GM19240 (cell line): Measurements from ENCODE around the gene CBL.
"Not testable (repeated sequence)": the region's sequence is repeated elsewhere in the genome, so short reads cannot be mapped to it uniquely, and the experiment has no call there.

Experiments
- DNase-seq: peaks from one replicate; pipeline ENCODE4 v3.0.0; 2011; ENCODE audit warnings: low spot score; ENCODE audit not compliant: insufficient read length

Gene CBL

DNA sequence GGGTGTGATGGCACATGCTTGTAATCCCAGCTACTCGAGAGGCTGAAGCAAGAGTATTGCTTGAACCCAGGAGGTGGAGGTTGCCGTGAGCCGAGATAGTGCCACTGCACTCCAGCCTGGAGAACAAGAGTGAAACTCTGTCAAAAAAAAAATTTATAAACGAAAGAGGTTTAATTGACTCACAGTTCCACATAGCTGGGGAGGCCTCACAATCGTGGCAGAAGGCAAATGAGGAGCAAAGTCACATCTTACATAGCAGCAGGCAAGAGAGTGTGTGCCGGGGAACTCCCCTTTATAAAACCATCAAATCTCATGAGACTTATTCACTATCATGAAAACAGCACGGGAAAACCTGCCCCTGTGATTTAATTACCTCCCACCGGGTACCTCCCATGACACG lies 21.7 kb upstream of the CBL start:
- DNase-seq = not testable (repeated sequence)

GRCh38 chr11:119185981-119186634 lies 20.0 kb upstream of the CBL start:
- no peak for DNase-seq

DNA sequence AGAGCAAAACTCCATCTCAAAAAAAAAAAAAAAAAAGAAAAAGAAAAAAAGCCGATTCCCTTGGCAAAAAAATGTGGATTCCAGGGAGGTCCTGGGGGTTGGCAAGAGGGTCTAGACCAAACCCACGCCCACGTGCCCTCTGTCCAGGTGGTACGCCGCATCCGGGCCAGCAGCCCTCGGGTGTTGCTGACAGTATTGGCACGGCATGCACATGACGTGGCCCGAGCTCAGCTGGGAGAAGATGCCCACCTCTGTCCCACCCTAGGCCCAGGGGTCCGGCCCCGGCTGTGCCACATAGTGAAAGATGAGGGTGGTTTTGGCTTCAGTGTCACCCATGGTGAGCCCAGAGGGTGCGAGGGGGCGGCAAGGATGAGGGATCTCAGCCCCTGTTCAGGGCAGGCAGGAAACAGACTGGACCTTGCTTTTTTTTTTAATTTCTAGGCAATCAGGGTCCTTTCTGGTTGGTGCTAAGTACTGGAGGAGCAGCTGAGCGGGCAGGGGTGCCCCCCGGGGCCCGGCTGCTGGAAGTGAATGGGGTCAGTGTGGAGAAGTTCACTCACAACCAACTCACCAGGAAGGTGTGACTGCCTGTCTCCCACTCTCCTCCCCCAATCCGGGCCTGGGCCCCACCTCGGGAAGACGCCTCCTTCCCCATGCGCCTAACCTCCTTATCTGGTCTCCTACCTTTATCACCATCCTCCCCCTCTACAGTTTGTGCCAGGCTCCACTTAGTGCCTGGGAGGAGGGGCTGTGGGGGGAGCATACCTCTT lies 18.8 kb upstream of the CBL start:
- no peak for DNase-seq

DNA sequence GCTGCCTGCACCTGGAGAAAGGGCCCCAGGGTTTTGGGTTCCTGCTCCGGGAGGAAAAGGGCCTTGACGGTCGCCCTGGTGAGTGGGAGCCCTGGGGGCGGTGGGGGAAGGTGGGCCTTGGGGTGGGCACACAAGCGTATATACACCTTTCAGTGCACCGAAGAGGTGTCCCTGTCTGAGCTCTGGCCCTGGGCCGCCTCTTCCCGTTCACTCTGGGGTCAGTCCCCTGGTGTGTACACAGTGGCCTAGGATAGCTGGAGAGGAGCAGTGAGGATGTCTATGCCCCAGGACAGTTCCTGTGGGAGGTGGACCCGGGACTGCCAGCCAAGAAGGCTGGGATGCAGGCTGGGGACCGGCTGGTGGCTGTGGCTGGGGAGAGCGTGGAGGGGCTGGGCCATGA lies 18.1 kb upstream of the CBL start:
- no peak for DNase-seq

GRCh38 chr11:119188887-119189286 lies 17.3 kb upstream of the CBL start:
- DNase-seq = no peak

- DNase-seq = no peak
Observed at GRCh38 chr11:119189393-119189792, 16.7 kb upstream of the CBL start.

DNA sequence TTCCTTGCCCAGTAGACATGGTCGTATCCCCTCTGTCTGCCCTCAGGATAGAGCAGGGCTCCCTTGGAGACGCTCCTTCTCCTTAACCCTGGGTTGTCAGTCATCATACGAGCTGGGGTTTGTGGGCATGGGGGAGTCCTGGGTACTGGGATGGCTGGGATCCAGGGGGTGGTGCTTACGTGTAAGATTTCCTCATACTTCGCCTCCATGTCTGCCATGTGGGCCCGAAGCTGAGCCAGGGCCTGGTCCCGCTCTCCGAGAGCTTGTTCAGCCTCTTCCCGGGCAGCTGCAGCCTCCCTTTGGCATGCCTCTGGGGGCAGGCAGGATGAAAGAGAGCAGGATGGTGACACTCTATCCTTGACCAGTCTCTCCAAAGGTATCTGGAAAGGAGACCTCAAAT lies 15.6 kb upstream of the CBL start:
- DNase-seq = no peak

GRCh38 chr11:119191265-119191664 lies 14.9 kb upstream of the CBL start:
- DNase-seq = not testable (repeated sequence)

GRCh38 chr11:119192111-119192510 lies 14.0 kb upstream of the CBL start:
- DNase-seq = no peak

DNA sequence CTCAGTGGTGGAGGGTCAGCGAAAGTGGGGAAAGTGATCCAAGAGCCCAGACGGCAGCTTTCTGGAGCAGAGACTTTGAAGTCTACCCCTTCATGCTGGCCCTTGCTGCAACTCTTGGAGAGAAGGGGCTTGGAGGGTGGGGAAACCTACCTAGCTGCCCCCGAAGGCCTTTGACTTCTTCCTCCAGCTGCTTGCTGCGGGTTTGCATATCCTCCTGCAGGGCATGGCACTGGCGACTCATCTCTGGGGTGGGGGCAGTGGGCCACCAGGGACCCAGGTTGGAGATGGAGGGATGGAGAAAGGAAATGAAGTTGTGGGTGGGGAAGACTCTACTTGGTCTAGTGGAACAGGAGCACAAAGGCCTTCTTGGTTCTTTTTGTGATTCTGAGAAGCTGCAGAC lies 13.1 kb upstream of the CBL start:
- DNase-seq = no peak

DNA sequence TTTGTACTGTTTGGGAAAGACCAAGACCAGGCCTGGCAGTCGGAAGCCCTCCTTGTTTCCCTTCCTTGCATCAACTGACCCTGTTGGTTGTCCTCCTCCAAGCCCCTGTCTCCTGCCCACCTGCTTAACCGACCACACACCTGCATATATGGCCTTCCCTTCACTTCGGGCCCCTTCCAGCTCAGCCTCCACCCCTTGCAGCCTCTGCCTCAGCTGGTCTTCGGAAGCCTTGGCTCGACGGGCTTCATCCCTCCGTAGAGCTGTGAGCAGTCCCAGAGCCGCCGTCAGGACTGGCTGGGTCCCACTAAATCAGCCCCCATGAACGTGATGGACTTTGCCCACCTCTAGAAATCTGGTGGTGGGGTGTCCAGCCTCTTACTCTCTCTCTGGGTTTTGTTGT lies 12.5 kb upstream of the CBL start:
- no peak for DNase-seq

- DNase-seq = no peak
Observed at GRCh38 chr11:119194811-119195440, 11.2 kb upstream of the CBL start.

DNA sequence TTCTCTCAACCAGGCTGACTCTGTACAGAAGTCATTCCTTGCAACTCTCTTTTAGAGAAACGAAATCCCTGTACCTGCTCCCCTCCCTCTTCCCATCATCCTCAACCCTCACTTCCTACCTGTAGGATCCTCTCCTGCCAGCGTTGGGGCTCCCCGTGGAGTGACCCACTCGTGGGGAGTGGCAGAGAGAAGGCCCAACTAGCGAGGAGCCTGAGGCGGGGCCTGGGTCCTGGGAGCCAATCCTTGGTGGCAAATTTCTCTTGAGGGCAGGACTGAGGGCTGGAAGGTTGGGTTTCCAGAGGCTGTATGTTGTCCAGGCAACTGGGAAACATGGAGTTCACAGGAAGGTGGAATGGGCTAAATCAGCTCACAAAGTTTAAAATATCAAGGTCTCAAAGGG lies 10.5 kb upstream of the CBL start:
- no peak for DNase-seq

DNA sequence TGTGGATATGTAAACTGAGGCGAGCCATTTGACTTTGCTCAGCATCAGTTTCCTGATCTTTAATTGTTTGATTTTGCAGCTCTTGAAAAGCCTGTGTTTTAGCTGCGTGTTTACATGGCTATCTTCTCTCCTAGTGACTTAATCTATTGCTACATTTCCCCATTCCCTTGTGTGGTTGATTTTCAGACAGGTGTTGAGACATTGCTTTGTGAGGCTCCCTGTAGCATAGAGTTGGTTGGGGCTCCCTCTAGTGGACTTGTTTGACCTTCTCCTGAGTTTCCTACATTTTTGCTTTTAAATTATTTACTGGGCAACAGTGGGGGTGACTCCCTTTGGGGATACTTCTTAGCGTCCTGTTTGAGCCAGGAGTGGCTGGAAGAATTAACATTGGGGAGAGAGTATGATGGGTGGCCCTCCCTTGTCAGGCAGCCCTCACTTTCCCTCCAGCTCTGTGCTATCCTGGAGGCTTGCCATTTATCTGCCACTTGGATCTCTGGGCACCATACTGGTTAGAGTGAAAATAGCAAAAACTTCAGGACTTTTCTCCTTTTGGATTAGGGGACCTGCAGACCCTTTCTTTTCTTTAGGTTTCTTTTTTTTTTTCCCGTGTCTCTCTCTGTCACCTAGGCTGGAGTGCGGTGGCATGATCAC lies 9.2 kb upstream of the CBL start:
- peak; percentile 79 for DNase-seq

GRCh38 chr11:119198925-119199324 lies 7.2 kb upstream of the CBL start:
- DNase-seq = no peak

DNA sequence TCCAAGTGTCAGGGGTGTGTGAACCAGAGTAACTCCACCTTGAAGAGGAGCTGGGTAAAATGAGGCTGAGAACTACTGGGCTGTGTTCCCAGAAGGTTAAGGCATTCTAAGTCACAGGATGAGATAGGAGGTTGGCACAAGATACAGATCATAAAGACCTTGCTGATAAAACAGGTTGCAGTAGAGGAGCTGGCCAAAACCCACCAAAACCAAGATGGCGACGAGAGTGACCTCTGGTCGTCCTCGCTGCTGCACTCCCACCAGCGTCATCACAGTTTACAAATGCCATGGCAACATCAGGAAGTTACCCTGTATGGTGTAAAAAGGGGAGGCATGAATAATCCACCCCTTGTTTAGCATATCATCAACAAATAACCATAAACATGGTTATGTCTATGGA lies 4.9 kb upstream of the CBL start:
- not testable (repeated sequence) for DNase-seq

DNA sequence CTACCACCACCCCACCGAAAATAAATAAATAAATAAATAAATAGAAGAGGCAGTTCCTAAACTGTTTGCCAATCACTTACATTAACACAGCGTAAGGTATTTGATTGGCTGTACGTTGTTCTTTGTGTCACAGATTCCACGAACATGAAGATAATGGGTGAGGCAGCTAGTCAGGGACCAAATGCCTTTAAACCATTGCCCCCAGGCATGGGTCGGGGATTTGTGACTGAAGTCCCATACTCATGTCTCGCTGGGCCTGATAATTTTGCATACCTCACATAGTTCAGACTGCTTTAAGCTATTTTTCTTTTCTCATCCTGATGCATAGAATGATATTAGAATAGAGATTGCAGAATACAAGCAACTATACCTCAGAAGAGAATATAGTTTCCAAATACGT lies 3.6 kb upstream of the CBL start:
- DNase-seq = no peak

DNA sequence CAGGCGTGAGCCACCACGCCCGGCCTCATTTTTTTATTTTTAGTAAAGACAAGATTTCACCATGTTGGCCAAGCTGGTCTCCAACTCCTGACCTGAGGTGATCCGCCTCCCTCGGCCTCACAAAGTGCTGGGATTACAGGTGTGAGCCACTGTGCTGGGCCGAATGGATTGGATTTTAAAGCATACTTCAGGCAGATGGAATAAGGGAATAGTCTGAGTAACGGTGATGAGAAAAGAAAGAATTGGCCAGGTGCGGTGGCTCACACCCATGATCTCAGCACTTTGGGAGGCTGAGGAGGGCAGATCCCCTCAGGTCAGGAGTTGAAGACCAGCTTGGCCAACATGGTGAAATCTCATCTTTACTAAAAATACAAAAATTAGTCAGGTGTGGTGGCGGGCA lies 2.1 kb upstream of the CBL start:
- no peak for DNase-seq

DNA sequence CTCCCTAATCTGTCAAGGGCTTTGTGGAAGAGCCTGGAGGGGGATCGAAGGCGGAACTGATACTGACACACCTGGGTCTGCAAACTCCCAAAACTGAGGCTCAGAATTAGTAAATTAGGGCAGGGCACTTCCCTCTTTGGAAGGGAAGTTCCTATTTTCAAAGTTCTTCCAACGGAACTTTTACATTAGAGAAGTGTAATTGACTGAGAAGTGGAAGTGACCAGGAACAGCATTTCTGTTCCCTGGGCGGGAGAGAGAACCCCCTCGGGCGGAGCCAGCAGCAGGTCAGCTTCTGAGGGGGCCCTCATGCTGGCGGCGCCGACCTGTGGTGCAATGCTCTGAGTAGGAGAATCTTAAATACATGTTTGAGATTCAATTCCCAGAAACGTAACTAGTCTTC lies 1.1 kb upstream of the CBL start:
- DNase-seq = no peak

DNA sequence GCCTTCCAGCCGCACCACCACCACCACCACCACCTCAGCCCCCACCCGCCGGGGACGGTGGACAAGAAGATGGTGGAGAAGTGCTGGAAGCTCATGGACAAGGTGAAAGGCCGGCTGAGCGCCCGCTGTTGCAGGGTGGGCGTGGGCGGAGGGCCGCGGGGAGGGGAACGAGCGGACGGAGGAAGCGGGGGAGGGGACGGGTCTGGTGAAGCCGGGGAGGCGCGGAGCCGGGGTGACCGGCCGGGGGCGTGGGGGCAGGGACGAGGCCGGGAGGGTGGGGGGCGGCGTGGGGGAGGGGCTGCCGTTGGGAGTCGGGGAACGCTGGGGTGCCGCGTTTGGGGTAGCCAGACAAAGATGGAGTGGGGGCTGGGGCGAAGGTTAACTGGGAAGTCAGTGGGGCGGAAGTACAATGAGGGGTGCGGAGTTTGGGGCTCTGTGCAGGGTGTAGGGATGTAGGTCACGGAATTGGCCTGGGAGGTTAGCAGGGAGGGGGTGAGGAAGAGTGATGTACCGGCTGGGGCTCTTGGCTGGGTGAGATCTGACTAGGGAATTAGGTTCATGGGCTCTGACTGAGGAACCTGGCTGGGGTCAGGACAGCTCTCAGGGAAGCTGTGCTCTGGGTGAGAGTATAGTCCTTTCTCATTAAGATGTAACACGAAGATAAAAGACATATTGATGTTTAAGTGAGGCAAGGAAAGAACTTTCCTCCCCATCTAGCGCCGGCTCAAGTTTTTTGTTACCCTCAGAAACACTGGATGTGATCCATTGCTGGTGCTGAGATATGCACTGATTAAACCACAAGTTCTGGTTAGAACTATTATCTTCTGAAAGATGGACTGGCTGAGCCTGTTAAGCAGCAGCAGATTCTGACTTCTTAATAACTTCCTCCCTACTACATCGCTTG lies 624 bp downstream of the CBL start:
- no peak for DNase-seq

- no peak for DNase-seq
Observed at GRCh38 chr11:119207415-119207960, 1.3 kb downstream of the CBL start.
